ENCODE results near the gene LATS1.
"Not testable (repeated sequence)": the region's sequence is repeated elsewhere in the genome, so short reads cannot be mapped to it uniquely, and the experiment has no call there.

Gene LATS1

GRCh38 chr6:149746147-149746946, 28.4 kb upstream of the LATS1 start, which contains the start of gene NUP43:
Gene NUP43, minus strand, starts transcription at chr6:149746529. Its CDS starts 34 bp downstream, at chr6:149746495.
- Mint-ChIP-seq H3K9me3 (no peaks in the 10 kb centered on the region), H3K27me3 (no peaks in the 10 kb centered on the region), H3K4me3 (peak within 1 kb of the TSS; percentile 99), H3K27ac (peak within 1 kb of the TSS; percentile 90), H3K4me1 (ENCODE audit: low read depth) (peaks cover 37% of the 10 kb centered on the region), H3K36me3 (ENCODE audit: low read depth) (peaks cover 15% of the 10 kb centered on the region)

DNA sequence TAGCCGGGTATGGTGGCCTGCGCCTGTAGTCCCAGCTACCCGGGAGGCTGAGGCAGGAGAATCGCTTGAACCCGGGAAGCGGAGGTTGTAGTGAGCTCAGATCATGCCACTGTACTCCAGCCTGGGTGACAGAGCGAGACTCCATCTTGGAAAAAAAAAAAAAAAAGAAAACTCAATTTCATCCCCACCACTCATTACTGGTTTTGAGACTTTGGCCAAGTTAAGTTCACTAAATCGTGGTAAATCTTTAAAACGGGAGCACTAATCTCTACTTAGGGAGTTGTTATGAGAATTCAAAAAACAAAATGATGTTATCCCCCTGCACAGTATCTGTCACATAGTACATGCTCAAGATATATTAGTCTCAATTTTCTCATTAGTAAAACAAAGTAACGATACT, 27.4 kb upstream of the LATS1 start:
- H3K4me3 Mint-ChIP-seq: peak overlapping the region; percentile 99
- H3K27me3 Mint-ChIP-seq, H3K9me3 Mint-ChIP-seq: not testable (repeated sequence)
- H3K27ac Mint-ChIP-seq: peak overlapping the region; percentile 90
- peaks cover 30% of the 10 kb centered on the region for H3K4me1 Mint-ChIP-seq (ENCODE audit: low read depth)
- peaks cover 22% of the 10 kb centered on the region for H3K36me3 Mint-ChIP-seq (ENCODE audit: low read depth)

DNA sequence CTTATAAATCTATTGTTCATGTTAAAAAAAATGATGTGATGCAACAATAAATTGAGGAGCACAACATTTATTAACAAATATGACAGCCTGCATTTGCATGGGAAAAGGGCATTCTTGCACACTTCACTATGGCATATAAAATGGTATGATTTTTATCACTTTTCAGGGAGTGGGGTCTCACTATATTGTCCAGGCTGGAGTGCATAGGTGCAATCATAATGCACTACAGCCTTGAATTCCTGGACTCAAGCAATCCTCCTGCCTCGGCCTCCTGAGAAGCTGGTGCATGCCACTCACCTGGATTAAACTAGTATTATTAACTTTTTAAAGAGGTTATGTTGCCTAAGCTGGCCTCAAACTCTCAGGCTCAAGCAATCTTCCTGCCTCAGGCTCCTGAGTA, 17.0 kb upstream of the LATS1 start:
- no peaks in the 10 kb centered on the region for H3K4me1 Mint-ChIP-seq (ENCODE audit: low read depth)
- H3K4me3 Mint-ChIP-seq: no peak overlapping the region
- peaks cover 48% of the 10 kb centered on the region for H3K36me3 Mint-ChIP-seq (ENCODE audit: low read depth)
- H3K27ac Mint-ChIP-seq: no peak overlapping the region
- no peaks in the 10 kb centered on the region for H3K9me3 Mint-ChIP-seq
- no peaks in the 10 kb centered on the region for H3K27me3 Mint-ChIP-seq

GRCh38 chr6:149733089-149733720, 15.3 kb upstream of the LATS1 start:
- peaks cover 52% of the 10 kb centered on the region for H3K36me3 Mint-ChIP-seq (ENCODE audit: low read depth)
- H3K4me1 Mint-ChIP-seq (ENCODE audit: low read depth): peaks cover 13% of the 10 kb centered on the region
- H3K27me3 Mint-ChIP-seq: no peaks in the 10 kb centered on the region
- H3K9me3 Mint-ChIP-seq: no peaks in the 10 kb centered on the region
- no peak overlapping the region for H3K27ac Mint-ChIP-seq
- no peak overlapping the region for H3K4me3 Mint-ChIP-seq

DNA sequence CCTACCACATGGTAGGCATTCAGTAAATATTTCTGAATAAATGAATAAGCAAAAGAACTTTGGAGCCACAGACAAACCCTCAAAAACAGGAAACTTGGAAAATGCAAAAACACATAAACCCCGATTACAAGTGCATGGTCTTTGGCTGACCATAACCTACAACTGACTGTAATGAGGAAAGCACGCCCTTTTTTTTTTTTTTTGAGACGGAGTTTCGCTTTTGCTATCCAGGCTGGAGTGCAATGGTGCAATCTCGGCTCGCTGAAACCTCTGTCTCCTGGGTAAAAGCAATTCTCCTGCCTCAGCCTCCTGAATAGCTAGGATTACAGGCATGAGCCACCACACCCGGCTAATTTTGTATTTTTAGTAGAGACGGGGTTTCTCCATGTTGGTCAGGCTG, 11.9 kb upstream of the LATS1 start:
- H3K36me3 Mint-ChIP-seq (ENCODE audit: low read depth): peaks cover 58% of the 10 kb centered on the region
- H3K9me3 Mint-ChIP-seq: no peaks in the 10 kb centered on the region

GRCh38 chr6:149728499-149729234, 10.8 kb upstream of the LATS1 start:
- peaks cover 62% of the 10 kb centered on the region for H3K36me3 Mint-ChIP-seq (ENCODE audit: low read depth)
- H3K27me3 Mint-ChIP-seq: no peaks in the 10 kb centered on the region
- no peaks in the 10 kb centered on the region for H3K9me3 Mint-ChIP-seq
- no peak overlapping the region for H3K4me3 Mint-ChIP-seq
- peak overlapping the region; percentile 77 for H3K27ac Mint-ChIP-seq
- peaks cover 13% of the 10 kb centered on the region for H3K4me1 Mint-ChIP-seq (ENCODE audit: low read depth)

More for the DNA sequence above, 11.9 kb upstream of the LATS1 start:
- Mint-ChIP-seq H3K4me1 (ENCODE audit: low read depth) (peaks cover 13% of the 10 kb centered on the region), H3K4me3 (no peak overlapping the region), H3K27ac (no peak overlapping the region), H3K27me3 (no peaks in the 10 kb centered on the region)

GRCh38 chr6:149727793-149728498, 10.0 kb upstream of the LATS1 start:
- Mint-ChIP-seq H3K36me3 (ENCODE audit: low read depth) (peaks cover 57% of the 10 kb centered on the region), H3K9me3 (no peaks in the 10 kb centered on the region), H3K4me1 (ENCODE audit: low read depth) (peaks cover 13% of the 10 kb centered on the region), H3K4me3 (no peak overlapping the region), H3K27me3 (no peaks in the 10 kb centered on the region), H3K27ac (no peak overlapping the region)

DNA sequence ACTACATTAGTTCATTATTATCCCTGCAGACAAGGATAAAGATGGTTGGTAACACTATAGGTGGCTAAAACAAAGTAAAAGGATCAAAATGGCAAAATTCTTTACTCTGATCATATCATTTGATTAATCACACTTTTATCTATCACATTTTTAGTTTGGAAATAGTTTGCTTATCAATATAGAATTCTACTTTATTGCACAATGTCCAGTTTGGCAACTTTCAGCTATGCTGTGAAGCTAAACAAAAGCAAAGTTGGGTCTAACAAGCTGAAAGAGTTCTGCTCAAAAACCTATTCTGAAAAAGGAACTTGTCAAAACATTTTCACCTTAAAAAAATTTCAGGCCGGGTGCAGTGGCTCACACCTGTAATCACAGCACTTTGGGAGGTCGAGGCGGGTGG, 7.9 kb upstream of the LATS1 start:
- no peaks in the 10 kb centered on the region for H3K9me3 Mint-ChIP-seq
- no peak overlapping the region for H3K4me3 Mint-ChIP-seq
- H3K4me1 Mint-ChIP-seq (ENCODE audit: low read depth): peaks cover 13% of the 10 kb centered on the region
- no peaks in the 10 kb centered on the region for H3K27me3 Mint-ChIP-seq
- H3K36me3 Mint-ChIP-seq (ENCODE audit: low read depth): peaks cover 49% of the 10 kb centered on the region
- H3K27ac Mint-ChIP-seq: no peak overlapping the region

- no peak overlapping the region for H3K27ac Mint-ChIP-seq
- H3K27me3 Mint-ChIP-seq: no peaks in the 10 kb centered on the region
- peaks cover 48% of the 10 kb centered on the region for H3K36me3 Mint-ChIP-seq (ENCODE audit: low read depth)
- no peaks in the 10 kb centered on the region for H3K9me3 Mint-ChIP-seq
- no peak overlapping the region for H3K4me3 Mint-ChIP-seq
- peaks cover 12% of the 10 kb centered on the region for H3K4me1 Mint-ChIP-seq (ENCODE audit: low read depth)
These were observed 6.0 kb upstream of the LATS1 start for GRCh38 chr6:149723771-149724417.

DNA sequence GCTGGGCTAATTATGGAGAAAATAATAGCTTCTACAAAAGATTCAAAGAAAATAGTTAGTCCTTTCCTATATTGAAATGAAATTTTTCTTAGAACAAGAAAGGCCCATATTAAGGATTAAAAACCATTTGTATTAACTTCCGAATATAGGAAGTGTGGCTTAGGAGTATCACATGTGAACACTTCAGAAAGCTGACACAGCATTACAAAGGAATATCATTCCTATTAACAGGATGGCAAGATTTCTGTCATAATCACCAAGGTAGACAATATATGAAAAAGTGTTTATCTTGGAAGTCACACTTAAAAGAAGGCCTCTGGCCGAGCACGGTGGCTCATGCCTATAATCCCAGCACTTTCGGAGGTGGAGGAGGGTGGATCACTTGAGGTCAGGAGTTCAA, 5.4 kb upstream of the LATS1 start:
- Mint-ChIP-seq H3K4me1 (ENCODE audit: low read depth) (peaks cover 11% of the 10 kb centered on the region), H3K9me3 (no peaks in the 10 kb centered on the region), H3K36me3 (ENCODE audit: low read depth) (peaks cover 41% of the 10 kb centered on the region), H3K4me3 (no peak overlapping the region), H3K27me3 (no peaks in the 10 kb centered on the region), H3K27ac (no peak overlapping the region)

- H3K4me3 Mint-ChIP-seq: peak overlapping the region; percentile 41
- H3K27ac Mint-ChIP-seq: no peak overlapping the region
- peaks cover 23% of the 10 kb centered on the region for H3K36me3 Mint-ChIP-seq (ENCODE audit: low read depth)
- H3K27me3 Mint-ChIP-seq: no peaks in the 10 kb centered on the region
- H3K9me3 Mint-ChIP-seq: no peaks in the 10 kb centered on the region
- H3K4me1 Mint-ChIP-seq (ENCODE audit: low read depth): peaks cover 30% of the 10 kb centered on the region
These were observed 1.6 kb upstream of the LATS1 start for GRCh38 chr6:149719531-149719930.

GRCh38 chr6:149717255-149717587, 680 bp downstream of the LATS1 start:
- peak overlapping the region; percentile 94 for H3K4me3 Mint-ChIP-seq
- H3K4me1 Mint-ChIP-seq (ENCODE audit: low read depth): peaks cover 45% of the 10 kb centered on the region
- H3K36me3 Mint-ChIP-seq (ENCODE audit: low read depth): peaks cover 21% of the 10 kb centered on the region
- H3K9me3 Mint-ChIP-seq: no peaks in the 10 kb centered on the region
- peak overlapping the region; percentile 97 for H3K27ac Mint-ChIP-seq
- H3K27me3 Mint-ChIP-seq: no peaks in the 10 kb centered on the region

- peak overlapping the region; percentile 94 for H3K4me3 Mint-ChIP-seq
- H3K4me1 Mint-ChIP-seq (ENCODE audit: low read depth): peaks cover 50% of the 10 kb centered on the region
- no peaks in the 10 kb centered on the region for H3K9me3 Mint-ChIP-seq
- no peaks in the 10 kb centered on the region for H3K27me3 Mint-ChIP-seq
- H3K36me3 Mint-ChIP-seq (ENCODE audit: low read depth): peaks cover 25% of the 10 kb centered on the region
- peak overlapping the region; percentile 28 for H3K27ac Mint-ChIP-seq
These were observed 1.5 kb downstream of the LATS1 start for GRCh38 chr6:149716181-149716963.

- no peaks in the 10 kb centered on the region for H3K9me3 Mint-ChIP-seq
- H3K36me3 Mint-ChIP-seq (ENCODE audit: low read depth): peaks cover 25% of the 10 kb centered on the region
- no peak overlapping the region for H3K27ac Mint-ChIP-seq
- H3K4me3 Mint-ChIP-seq: no peak overlapping the region
- H3K4me1 Mint-ChIP-seq (ENCODE audit: low read depth): peaks cover 62% of the 10 kb centered on the region
- no peaks in the 10 kb centered on the region for H3K27me3 Mint-ChIP-seq
These were observed 3.5 kb downstream of the LATS1 start for GRCh38 chr6:149714442-149714841.
